Measurements from ENCODE around the gene PTPN14. TPM values are rescaled to one million over a fixed set of nuclear protein-coding genes. Genes with fewer than 3 reads are reported as not detected.

PTPN14 gene
- total RNA-seq, 1 experiment from 2014 or later, result 243 TPM

DNA sequence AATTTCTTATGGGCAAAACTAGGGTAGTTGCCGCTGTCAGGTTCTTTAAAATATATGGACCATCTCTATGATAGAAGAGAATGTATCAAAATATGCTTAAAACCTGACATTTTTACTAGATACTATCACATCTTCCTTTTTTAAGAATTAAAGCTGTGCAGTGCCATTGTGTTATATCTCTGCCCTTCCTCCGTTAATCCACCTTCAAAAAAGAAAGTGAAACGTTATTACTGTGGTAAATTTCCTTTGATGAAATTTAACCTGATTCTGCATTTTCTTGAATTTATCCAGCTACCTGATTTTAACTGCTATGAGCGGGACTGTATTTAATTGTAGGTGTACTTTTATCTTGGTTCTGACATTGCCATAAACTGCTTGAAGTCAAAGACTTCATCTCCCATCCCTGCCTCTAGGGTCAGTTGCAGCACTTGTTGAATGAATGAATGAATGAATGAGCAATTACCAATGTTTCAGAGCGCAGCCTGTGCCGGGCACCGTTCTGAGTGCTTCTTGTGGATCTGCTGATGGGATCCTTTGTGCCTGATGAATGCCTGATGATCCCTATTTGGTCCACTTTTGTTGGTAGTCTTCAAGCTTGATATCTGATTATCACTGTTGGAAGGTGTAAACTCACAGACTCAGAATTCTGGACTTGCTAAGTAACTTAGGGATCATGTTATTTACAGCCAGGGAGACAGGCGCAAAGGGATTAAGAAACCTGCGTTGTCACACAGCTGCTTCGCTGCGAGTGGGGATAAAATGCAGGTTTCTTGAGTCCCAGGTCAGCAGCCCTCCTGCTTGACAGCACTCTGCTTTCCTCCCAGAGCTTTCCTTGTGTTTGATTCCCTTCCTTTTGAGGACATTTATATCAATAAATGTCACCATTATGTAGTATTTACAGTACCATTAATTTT lies 240.4 kb downstream of the PTPN14 start:
- POLR2A ChIA-PET, result interaction anchor here (1.1 to 1.2 kb wide), 2 partner anchors 9 to 273 kb away, joined by 3 to 4 read pairs; no protein-coding TSS in a partner anchor
- TF ChIP-seq, protein P1, sequence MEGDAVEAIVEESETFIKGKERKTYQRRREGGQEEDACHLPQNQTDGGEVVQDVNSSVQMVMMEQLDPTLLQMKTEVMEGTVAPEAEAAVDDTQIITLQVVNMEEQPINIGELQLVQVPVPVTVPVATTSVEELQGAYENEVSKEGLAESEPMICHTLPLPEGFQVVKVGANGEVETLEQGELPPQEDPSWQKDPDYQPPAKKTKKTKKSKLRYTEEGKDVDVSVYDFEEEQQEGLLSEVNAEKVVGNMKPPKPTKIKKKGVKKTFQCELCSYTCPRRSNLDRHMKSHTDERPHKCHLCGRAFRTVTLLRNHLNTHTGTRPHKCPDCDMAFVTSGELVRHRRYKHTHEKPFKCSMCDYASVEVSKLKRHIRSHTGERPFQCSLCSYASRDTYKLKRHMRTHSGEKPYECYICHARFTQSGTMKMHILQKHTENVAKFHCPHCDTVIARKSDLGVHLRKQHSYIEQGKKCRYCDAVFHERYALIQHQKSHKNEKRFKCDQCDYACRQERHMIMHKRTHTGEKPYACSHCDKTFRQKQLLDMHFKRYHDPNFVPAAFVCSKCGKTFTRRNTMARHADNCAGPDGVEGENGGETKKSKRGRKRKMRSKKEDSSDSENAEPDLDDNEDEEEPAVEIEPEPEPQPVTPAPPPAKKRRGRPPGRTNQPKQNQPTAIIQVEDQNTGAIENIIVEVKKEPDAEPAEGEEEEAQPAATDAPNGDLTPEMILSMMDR (IDR thresholded peaks at IDR 0.05; ENCODE audit: unreplicated experiment), result no peak
- CTCF ChIA-PET, result interaction anchor here (1.0 to 12.5 kb wide), 9 partner anchors 10 to 97 kb away, joined by 3 to 326 read pairs (median 6); no protein-coding TSS in a partner anchor
- Mint-ChIP-seq H3K4me1 (ENCODE audit: insufficient read depth, unreplicated experiment) (no peaks in the 10 kb centered on the region), H3K4me3 (ENCODE audit: unreplicated experiment) (no peak overlapping the region), H3K36me3 (ENCODE audit: insufficient read depth, unreplicated experiment) (no peaks in the 10 kb centered on the region), H3K9me3 (ENCODE audit: unreplicated experiment) (no peaks in the 10 kb centered on the region), H3K27ac (ENCODE audit: low read depth, unreplicated experiment) (no peak overlapping the region), H3K27me3 (ENCODE audit: insufficient read depth, unreplicated experiment) (no peaks in the 10 kb centered on the region)
- DNase-seq (ENCODE audit: unreplicated experiment), result no peak
- intact Hi-C loops (cut with micrococcal nuclease), result loop anchor here (2.0 kb wide), 1 partner anchor 14 kb away; no protein-coding TSS in a partner anchor
- no TSS peak for BruUV-seq (replicated peaks)

DNA sequence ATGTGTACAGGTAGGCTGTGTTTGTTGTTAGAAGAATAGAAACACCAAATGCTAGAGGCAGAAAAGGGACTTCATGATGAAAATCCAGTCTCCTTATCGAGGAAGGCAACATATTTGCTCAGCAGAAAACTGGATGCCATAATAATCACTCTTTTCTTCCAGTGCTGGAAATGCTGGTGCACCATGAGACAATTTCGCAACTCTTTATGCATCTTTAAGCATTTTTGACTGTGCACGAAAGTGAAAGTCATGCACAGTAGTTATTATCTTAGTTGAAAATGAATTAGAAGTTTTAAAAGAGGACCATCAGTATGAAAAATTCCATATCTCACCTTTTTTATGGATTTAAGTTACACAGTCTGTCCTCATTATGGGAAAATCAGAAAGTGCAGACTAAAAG lies 241.4 kb downstream of the PTPN14 start:
- ChIA-PET CTCF (interaction anchor here (0.9 to 4.6 kb wide), 3 partner anchors 8 to 20 kb away, joined by 3 to 54 read pairs (median 18); no protein-coding TSS in a partner anchor), POLR2A (interaction anchor here (0.8 kb wide), 1 partner anchor 847 kb away, joined by 3 read pairs; no protein-coding TSS in a partner anchor)
- TF ChIP-seq, protein P1 (IDR thresholded peaks at IDR 0.05; ENCODE audit: unreplicated experiment), result no peak
- Mint-ChIP-seq H3K4me1 (ENCODE audit: insufficient read depth, unreplicated experiment) (no peaks in the 10 kb centered on the region), H3K36me3 (ENCODE audit: insufficient read depth, unreplicated experiment) (no peaks in the 10 kb centered on the region), H3K9me3 (ENCODE audit: unreplicated experiment) (no peaks in the 10 kb centered on the region), H3K27ac (ENCODE audit: low read depth, unreplicated experiment) (no peak overlapping the region), H3K4me3 (ENCODE audit: unreplicated experiment) (no peak overlapping the region), H3K27me3 (ENCODE audit: insufficient read depth, unreplicated experiment) (no peaks in the 10 kb centered on the region)
- peak; percentile 34 for DNase-seq (ENCODE audit: unreplicated experiment)
- BruUV-seq (replicated peaks), result no TSS peak
- intact Hi-C loops (cut with micrococcal nuclease), result loop anchor here (2.0 kb wide), 1 partner anchor 13 kb away; no protein-coding TSS in a partner anchor

DNA sequence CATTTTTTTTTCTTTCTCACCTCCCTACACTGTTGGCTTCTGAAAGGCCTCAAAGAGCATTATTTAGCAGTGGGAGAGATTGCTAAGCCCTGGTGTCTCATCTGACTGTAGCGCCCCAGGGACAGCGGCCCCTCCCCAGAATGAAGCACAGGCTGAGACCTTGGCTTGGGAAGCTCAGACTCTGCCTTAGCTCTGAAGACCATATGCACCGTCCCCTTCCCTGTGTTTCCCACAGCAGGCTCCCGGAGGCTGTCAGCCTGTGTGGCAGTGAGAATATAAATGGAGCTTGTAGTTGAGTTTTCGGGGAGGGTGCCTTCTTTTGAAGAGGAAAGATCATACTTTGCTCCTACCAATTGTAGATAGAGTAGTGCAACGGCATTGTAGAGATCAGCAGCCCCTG lies 245.1 kb downstream of the PTPN14 start:
- CTCF ChIA-PET, result interaction anchor here (0.7 to 4.6 kb wide), 7 partner anchors 12 to 308 kb away, joined by 3 to 54 read pairs (median 13); no protein-coding TSS in a partner anchor
- POLR2A ChIA-PET, result interaction anchor here (0.8 to 1.2 kb wide), 2 partner anchors 11 to 16 kb away, joined by 3 to 4 read pairs; no protein-coding TSS in a partner anchor

More for the DNA sequence above, 245.1 kb downstream of the PTPN14 start:
- intact Hi-C loops (cut with micrococcal nuclease), result no loop called here
- H3K27me3 Mint-ChIP-seq (ENCODE audit: insufficient read depth, unreplicated experiment), result no peaks in the 10 kb centered on the region
- no TSS peak for BruUV-seq (replicated peaks)
- H3K4me1 Mint-ChIP-seq (ENCODE audit: insufficient read depth, unreplicated experiment), result no peaks in the 10 kb centered on the region
- H3K36me3 Mint-ChIP-seq (ENCODE audit: insufficient read depth, unreplicated experiment), result no peaks in the 10 kb centered on the region
- no peak overlapping the region for H3K27ac Mint-ChIP-seq (ENCODE audit: low read depth, unreplicated experiment)
- TF ChIP-seq, protein P1 (IDR thresholded peaks at IDR 0.05; ENCODE audit: unreplicated experiment), result no peak
- no peak overlapping the region for H3K4me3 Mint-ChIP-seq (ENCODE audit: unreplicated experiment)
- DNase-seq (ENCODE audit: unreplicated experiment), result no peak
- no peaks in the 10 kb centered on the region for H3K9me3 Mint-ChIP-seq (ENCODE audit: unreplicated experiment)

Measured in MCF 10A (cell line).